GM10266 (cell line): ENCODE data around the gene DAB1.

ENCODE experiments used
- DNase-seq: peaks from one replicate; pipeline ENCODE4 v3.0.0; 2012; ENCODE audit errors: extremely low spot score
- CTCF ChIP-seq: IDR thresholded peaks from 2 replicates; pipeline ENCODE4 v1.5.1; 2012; ENCODE audit warnings: mild to moderate bottlenecking, low read depth; ENCODE audit not compliant: control insufficient read depth, insufficient read depth; ENCODE audit errors: missing control alignments

DAB1 gene

GRCh38 chr1:57086154-57086553 lies 337.7 kb downstream of the DAB1 start:
- TF ChIP-seq CTCF = no peak
- DNase-seq = no peak

- no peak for TF ChIP-seq CTCF
- DNase-seq = no peak
Observed at GRCh38 chr1:57084701-57085100, 339.2 kb downstream of the DAB1 start.

- no peak for DNase-seq
- no peak for TF ChIP-seq CTCF
Observed at GRCh38 chr1:57082711-57083439, 341.0 kb downstream of the DAB1 start.

- DNase-seq = no peak
- TF ChIP-seq CTCF = peak; percentile 26
Observed at GRCh38 chr1:57079454-57080157, 344.3 kb downstream of the DAB1 start.

GRCh38 chr1:57072401-57073110 lies 351.3 kb downstream of the DAB1 start:
- no peak for DNase-seq
- TF ChIP-seq CTCF = no peak

- no peak for DNase-seq
- TF ChIP-seq CTCF = no peak
Observed at GRCh38 chr1:57067863-57068262, 356.0 kb downstream of the DAB1 start.

GRCh38 chr1:57066980-57067610 lies 356.8 kb downstream of the DAB1 start:
- TF ChIP-seq CTCF = no peak
- DNase-seq = no peak
